NCI-H1930 (cell line): Measurements from ENCODE around the gene TMEM151B.

Experiments used
- DNase-seq, 2 experiments: peaks; one replicate each; lab custom pipeline; 2025; lab: John Stamatoyannopoulos, UW

Gene TMEM151B

DNA sequence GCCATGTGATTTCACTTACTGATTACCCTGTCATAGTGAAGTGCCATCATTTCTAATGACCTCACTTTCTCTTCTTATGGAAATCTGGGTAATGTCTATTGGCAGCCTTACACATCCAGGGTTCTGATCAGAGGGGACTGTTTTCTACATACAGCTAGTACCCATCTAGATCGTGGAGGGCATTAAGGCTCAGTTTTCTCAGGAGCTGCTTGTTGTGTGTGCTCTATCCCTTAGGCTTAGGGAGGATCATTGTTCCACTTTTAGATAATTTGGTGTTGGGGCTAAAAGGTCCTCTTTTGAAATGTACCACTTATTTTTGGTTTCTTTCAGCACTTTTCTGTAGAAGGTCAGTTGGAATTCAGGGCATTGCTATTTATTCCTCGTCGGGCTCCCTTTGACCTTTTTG lies 19.5 kb upstream of the TMEM151B start:
- DNase-seq, result no peak

DNA sequence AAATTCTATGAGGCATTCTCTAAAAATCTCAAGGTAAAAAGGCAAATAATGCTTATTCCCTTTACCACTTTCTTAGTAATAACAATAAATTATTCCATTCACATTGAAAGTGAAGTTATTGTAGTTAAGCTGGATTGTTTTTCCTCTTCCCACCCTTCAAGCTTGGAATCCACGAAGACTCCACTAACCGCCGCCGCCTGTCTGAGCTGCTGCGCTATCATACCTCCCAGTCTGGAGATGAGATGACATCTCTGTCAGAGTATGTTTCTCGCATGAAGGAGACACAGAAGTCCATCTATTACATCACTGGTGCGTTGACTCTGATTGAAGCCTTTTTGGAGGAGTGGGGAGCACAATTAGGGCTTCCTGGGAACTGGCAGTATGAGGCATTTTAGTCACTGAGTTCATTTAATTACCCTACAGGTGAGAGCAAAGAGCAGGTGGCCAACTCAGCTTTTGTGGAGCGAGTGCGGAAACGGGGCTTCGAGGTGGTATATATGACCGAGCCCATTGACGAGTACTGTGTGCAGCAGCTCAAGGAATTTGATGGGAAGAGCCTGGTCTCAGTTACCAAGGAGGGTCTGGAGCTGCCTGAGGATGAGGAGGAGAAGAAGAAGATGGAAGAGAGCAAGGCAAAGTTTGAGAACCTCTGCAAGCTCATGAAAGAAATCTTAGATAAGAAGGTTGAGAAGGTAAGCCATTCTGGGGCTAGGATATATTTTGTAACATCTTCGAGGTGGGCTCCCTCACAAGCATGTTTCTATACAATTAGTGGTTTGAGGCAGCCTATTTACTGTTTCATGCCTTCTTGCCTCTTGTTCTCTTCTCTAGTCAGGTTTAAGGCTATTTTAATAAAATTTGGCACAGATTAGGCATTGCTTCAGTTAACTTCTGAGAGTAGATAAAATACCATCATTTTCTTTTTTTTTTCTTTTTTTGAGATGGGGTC lies 18.4 kb upstream of the TMEM151B start:
- DNase-seq, result no peak

- peak in 1 of 2 experiments; percentile 30 for DNase-seq
Measured at GRCh38 chr6:44253307-44254101, 16.7 kb upstream of the TMEM151B start.

DNA sequence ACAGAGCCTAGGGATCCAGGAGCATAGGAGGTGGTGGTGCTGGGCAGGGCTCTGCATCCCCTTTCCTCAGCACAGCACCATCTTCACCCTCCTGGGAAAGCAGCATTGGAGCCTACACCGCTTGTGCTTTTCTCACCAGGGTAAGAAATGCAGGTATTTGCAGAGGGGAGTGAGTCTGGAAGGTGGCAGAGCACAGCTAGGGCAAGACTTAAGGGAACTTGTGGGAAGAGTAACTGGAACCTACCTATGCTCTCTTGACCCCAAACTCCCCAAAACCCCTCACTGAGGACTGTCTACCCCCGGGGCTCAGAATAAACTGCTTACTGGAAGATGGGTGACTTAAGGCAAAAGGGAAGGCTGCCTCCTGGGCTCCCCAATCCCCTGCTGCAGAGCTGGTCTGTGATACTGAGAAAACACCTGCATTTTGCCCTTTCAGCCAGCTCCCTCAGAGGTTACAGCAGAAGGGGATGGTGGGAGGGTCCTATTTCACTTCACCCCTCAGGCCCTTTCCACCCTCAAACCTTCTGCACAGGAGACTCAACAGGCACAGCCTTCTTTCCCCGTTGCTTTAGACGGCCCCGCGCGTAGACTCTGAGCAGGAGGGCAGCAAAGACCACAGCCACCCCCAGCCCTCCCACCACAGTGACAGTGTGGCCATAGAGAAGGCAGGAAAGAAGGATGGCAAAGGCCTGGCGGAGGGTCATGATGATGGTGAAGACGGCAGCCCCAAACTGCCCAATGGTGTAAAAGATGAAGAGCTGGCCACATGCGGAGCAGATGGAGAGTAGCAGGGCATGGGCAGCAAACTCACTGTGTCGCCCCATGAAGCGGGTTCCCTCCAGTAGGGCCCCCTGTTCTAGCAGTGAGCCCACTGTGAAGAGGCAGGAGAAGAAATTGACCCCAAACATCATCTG lies 15.8 kb upstream of the TMEM151B start:
- no peak for DNase-seq

DNA sequence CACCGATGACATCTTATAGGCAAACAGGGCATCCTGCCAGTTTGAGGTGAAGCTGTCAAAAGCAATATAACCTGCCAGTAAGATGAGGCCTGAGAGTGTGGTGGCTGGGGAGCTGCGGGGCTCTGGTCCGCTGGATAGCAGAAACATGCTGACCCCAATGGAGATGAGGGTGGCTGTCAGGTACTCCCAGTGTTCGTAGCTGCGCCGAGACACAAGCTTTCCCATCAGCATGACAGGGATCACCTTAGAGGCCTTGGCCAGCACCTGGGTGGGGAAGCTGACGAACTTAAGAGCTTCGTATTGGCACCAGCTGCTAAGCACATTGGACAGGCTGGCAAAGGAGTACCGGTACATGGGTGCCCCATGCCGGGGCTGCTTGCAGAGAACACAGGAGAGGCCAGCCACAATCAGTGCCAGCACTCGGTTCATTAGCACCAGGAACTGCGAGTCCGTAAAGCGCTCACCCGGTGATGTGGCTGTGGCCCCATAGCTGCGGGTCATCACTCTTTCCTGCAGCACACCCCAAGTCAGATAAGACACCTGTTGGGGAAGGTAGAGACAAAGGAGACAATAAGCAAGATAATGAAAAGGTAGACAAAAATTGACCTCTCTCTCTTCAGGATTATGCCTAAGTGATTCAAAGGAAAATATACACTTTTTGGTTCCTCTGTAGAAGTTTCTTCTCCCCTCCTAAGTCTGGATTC lies 15.0 kb upstream of the TMEM151B start:
- DNase-seq, result no peak

GRCh38 chr6:44255871-44256774 lies 14.1 kb upstream of the TMEM151B start:
- DNase-seq, result no peak

DNA sequence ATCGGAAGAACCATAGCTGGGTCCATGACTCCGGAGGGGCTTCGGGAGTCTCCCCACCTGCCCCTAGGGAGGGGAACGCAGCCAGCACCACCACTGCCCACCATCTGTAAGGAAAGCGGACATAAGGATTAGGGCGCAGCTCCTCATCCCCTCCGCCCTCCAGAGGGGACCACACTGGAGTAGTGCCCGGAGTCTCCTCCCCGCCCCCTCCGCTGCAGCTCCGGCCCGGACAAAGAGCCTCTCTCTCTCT lies 13.6 kb upstream of the TMEM151B start:
- DNase-seq, result no peak

DNA sequence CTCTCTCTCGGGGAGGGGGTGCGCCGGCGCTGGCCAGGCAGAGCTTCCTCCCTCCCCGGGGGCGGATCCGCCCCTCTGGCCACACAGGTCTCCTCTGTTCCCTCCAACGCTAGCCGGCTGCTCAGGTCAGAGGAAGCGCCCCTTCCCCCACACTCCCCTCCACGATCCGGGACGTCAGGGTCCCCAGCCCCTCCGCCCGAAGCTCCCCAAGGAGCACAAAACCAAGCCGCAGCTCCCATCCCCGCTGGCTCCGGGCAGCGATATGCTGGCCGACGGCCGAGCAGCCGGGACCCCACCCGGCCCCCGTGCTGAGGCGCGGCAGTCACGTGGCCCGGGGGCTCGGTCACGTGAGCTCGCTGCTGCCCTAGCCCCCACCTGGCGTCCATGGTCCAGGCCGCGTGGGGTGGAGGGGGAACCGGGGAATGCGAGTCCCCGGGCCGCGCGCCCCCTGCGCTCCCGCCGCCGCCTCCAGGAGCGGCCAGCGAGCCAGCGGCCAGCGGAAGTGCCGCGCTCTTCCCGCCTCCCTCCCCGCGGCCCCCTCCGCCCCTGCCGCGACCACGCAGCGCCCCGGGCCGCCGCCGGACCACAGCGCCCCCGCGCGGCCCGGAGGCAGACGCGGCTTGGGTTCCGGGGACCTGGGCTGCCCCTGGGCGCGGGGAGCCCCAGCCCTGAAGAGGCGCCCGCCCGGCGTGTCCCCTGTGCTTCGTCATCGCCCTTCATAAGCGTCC lies 13.1 kb upstream of the TMEM151B start, which contains the start of gene SLC35B2:
Gene SLC35B2 (minus strand): TSS at position 504 of the 728 bp plus-strand sequence. CDS start 118 bp downstream, at position 386.
- DNase-seq, result peak; percentile 67 to 80

- no peak for DNase-seq
Measured at GRCh38 chr6:44257753-44258324, 12.4 kb upstream of the TMEM151B start.

- DNase-seq, result no peak
Measured at GRCh38 chr6:44258325-44258863, 11.9 kb upstream of the TMEM151B start.

- no peak for DNase-seq
Measured at GRCh38 chr6:44258921-44259320, 11.3 kb upstream of the TMEM151B start.

GRCh38 chr6:44260011-44260410 lies 10.2 kb upstream of the TMEM151B start:
- DNase-seq, result no peak

- no peak for DNase-seq
Measured at GRCh38 chr6:44260451-44261297, 9.6 kb upstream of the TMEM151B start.

DNA sequence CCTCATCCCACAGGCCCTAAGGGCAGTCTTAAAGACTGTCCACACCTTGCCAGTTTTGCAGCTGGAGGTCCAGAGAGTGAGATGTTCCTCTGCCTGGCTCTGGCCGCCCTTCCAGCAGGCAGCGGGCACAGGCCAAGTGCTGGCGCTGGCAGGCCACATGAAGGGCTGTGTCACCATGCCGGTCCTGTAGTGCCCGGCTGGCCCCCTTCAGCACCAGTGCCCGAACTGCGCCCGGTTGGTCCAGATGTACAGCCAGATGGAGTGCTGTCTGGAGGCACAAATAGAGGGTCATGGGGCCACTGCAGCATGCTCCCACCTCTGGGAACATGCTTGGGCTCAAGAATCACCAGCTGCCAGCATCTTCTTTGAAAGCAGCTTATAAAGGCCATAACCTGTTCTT lies 8.7 kb upstream of the TMEM151B start:
- DNase-seq, result no peak

GRCh38 chr6:44262467-44263353 lies 7.5 kb upstream of the TMEM151B start:
- no peak for DNase-seq

DNA sequence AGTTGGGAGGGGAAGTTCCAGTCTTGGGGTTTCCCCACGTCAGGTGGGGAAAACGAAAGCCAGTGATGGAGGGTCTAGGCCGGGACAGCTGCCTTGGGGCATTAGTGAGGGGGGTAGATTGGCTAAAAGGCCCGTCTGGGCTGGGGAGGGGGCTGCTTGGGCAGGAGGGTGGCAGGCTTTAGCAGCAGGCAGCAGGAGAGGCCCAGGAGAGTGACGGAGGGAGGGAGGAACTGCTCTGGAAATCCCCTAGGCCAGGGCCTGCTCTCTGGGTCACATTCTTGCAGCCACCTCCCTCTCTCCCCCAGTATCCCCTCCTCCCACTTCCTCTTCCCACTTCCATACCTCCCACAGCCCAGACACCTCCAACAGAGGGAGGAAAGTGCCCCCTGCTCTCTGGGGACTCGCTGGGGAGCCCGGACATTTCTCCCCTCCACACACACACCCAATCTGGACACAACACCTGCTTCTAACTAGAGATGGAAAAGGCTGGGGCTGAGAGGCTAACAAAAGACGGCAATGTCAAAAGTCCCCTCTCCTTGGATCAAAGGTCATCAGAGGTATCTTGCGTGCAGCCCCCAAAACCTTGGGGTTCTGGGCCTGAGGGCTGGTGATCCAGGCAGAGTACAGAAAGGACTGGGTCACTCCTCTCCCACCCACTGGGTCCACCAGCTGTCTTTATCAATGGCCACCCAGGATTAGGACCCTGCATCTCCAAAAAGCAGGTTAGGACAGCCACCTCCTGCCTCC lies 6.7 kb upstream of the TMEM151B start:
- DNase-seq, result no peak
